HepG2 (cell line): ENCODE data around the gene ANP32A. TPM values are rescaled to one million over a fixed set of nuclear protein-coding genes. Genes with fewer than 3 reads are reported as not detected.

Source experiments
- ATAC-seq: fragments of 200-7000 bp; cut with Tn5 transposase; 3 replicates; pipeline ENCODE4 v1.9.1; 2020; ENCODE audit warnings: mild to moderate bottlenecking, moderate library complexity
- BruUV-seq: library from RNA; stranded (reverse); fragments of 400-500 nt; replicated peaks from 2 replicates; lab custom pipeline; 2021; lab: Mats Ljungman, UMichigan
- CTCF ChIA-PET: fragments of 300-600 bp; formaldehyde crosslinking; extraction: SDS; loops from one replicate; lab custom pipeline; 2021; ENCODE audit warnings: low total read pairs, inconsistent platforms, low intra/inter-chr PET ratio; lab: Yijun Ruan, JAX
- POLR2A ChIA-PET: fragments of 350-600 bp; sonication (Branson Sonifier 250); formaldehyde crosslinking; loops from one replicate; lab custom pipeline; 2020; ENCODE audit warnings: antibody characterized with exemption, inconsistent platforms; lab: Yijun Ruan, JAX
- DNase-seq: peaks from one replicate; pipeline ENCODE4 v3.0.0-alpha.2; 2015; ENCODE audit warnings: low spot score
- FAIRE-seq: peaks from 3 replicates; lab custom pipeline; 2011; peaks lifted over from hg19 to GRCh38; lab: Jason Lieb, UNC
- H2AFZ ChIP-seq: one replicate; pipeline ENCODE4 v1.6.1; 2011; ENCODE audit warnings: low read length, inconsistent platforms
- H3K27ac ChIP-seq: fragments of 300-600 bp; 3 replicates; pipeline ENCODE4 v1.8.0; 2011; ENCODE audit warnings: mixed run types, mild to moderate bottlenecking, mixed read lengths, low read length, inconsistent platforms; ENCODE audit not compliant: insufficient read depth; ENCODE audit errors: extremely low read length
- H3K27me3 ChIP-seq, 2 experiments: fragments of 200-600 bp in 1 of 2; 2 replicates in 1 of 2; 3 replicates in 1 of 2; pipeline versions ENCODE4 v1.6.0 to v1.8.0; 2011; ENCODE audit warnings: low read length in 2 of 2, mild to moderate bottlenecking in 2 of 2, moderate library complexity in 2 of 2, inconsistent platforms in 1 of 2; ENCODE audit not compliant: insufficient read depth in 2 of 2, control insufficient read depth in 1 of 2
- H3K36me3 ChIP-seq, 2 experiments: fragments of 200-600 bp in 1 of 2; replicated peaks in 1 of 2; 2 replicates in 1 of 2; 3 replicates in 1 of 2; pipeline versions ENCODE4 v1.5.1 to v1.8.0; 2011; ENCODE audit warnings: low read length in 2 of 2, inconsistent platforms in 1 of 2; ENCODE audit not compliant: insufficient read depth in 2 of 2, control insufficient read depth in 1 of 2
- H3K4me1 ChIP-seq: 2 replicates; pipeline ENCODE4 v1.5.1; 2012; ENCODE audit warnings: low read length, inconsistent platforms; ENCODE audit not compliant: insufficient read depth
- H3K4me2 ChIP-seq: 2 replicates; pipeline ENCODE4 v1.6.0; 2011; ENCODE audit warnings: low read depth, low read length, inconsistent platforms
- H3K4me3 ChIP-seq, 3 experiments: fragments of 200-600 bp in 1 of 3; sonication (generic), shearing (Covaris generic) in 1 of 3; replicated peaks in 1 of 3; 2 replicates each; pipeline ENCODE4 v1.5.1; 2011 to 2016; ENCODE audit warnings: low read length in 3 of 3, inconsistent platforms in 2 of 3, low read depth in 2 of 3, mild to moderate bottlenecking in 2 of 3, control low read depth in 1 of 3, mixed read lengths in 1 of 3; ENCODE audit not compliant: insufficient read depth in 1 of 3
- H3K79me2 ChIP-seq: one replicate; pipeline ENCODE4 v1.6.1; 2011; ENCODE audit warnings: low read length, inconsistent platforms; ENCODE audit not compliant: insufficient read depth
- H3K9ac ChIP-seq: 2 replicates; pipeline ENCODE4 v1.6.0; 2011; ENCODE audit warnings: mild to moderate bottlenecking, low read depth, low read length, inconsistent platforms; ENCODE audit not compliant: insufficient read depth
- H3K9me3 ChIP-seq: 2 replicates; pipeline ENCODE4 v1.5.1; 2012; ENCODE audit warnings: mild to moderate bottlenecking, low read length
- H4K20me1 ChIP-seq: 2 replicates; pipeline ENCODE4 v1.6.0; 2011; ENCODE audit warnings: inconsistent platforms, mild to moderate bottlenecking, low read length, moderate library complexity; ENCODE audit not compliant: insufficient read depth
- CEBPG ChIP-seq: IDR thresholded peaks from 2 replicates; pipeline ENCODE4 v1.6.1; 2016
- ELF1 ChIP-seq: sonication (generic); formaldehyde crosslinking; IDR thresholded peaks from 2 replicates; pipeline ENCODE4 v1.4.0; 2020; ENCODE audit warnings: missing genetic modification reagents
- HIVEP1 ChIP-seq: sonication (generic); formaldehyde crosslinking; IDR thresholded peaks from 2 replicates; pipeline ENCODE4 v1.4.0; 2020; ENCODE audit warnings: mild to moderate bottlenecking, missing genetic modification reagents
- HNRNPK ChIP-seq: fragments of 200-400 bp; formaldehyde crosslinking; IDR thresholded peaks from 2 replicates; pipeline ENCODE4 v1.6.1; 2018; ENCODE audit warnings: low read length, low read depth, moderate library complexity, mild to moderate bottlenecking; ENCODE audit not compliant: poor library complexity, severe bottlenecking
- PHF8 ChIP-seq: sonication (generic); formaldehyde crosslinking; IDR thresholded peaks from 2 replicates; pipeline ENCODE4 v1.5.0; 2020; ENCODE audit warnings: missing genetic modification reagents
- THAP7 ChIP-seq: sonication (generic); formaldehyde crosslinking; IDR thresholded peaks from 2 replicates; pipeline ENCODE4 v1.8.1; 2023; ENCODE audit warnings: mild to moderate bottlenecking, missing genetic modification reagents
- WGBS: methylation state at CpG from one replicate; pipeline ENCODE4 v1.1.6; 2017; ENCODE audit warnings: low lambda C conversion rate; 5-methylcytosine and 5-hydroxymethylcytosine counted together
- in situ Hi-C: cut with HindIII; loops from 2 replicates; pipeline ENCODE4 v1.10.0; 2017; ENCODE audit warnings: low pct_unique_long_range_greater_than_20kb; ENCODE audit not compliant: extremely low pct_ligation_motif_present
- intact Hi-C: fragments of 100-400 bp; cut with micrococcal nuclease; formaldehyde crosslinking; loops from one replicate; pipeline ENCODE4 v1.10.0; 2022; ENCODE audit not compliant: unreplicated experiment
- polyA plus RNA-seq, 8 experiments: library from polyadenylated mRNA; depleted of rRNA in 3 of 8; stranded (reverse) in 7 of 8; unstranded in 1 of 8; fragments of >200 nt; fragmentation: Illumina TruSeq in 4 of 8; extraction: Trizol in 4 of 8; gene quantifications; 2 replicates each; pipeline versions ENCODE4 v1.2.1 to v1.2.3, GENCODE V29; 2011 to 2016; ENCODE audit warnings: low read depth in 4 of 8, missing spikeins in 1 of 8, mixed read lengths in 1 of 8; ENCODE audit not compliant: insufficient read depth in 1 of 8
- total RNA-seq, 5 experiments: library from RNA; depleted of rRNA; stranded (reverse); fragments of >200 nt; fragmentation: Illumina TruSeq; extraction: Trizol; gene quantifications; 2 replicates each; pipeline ENCODE4 v1.2.3, GENCODE V29; 2016; ENCODE audit warnings: low read depth in 1 of 5

Gene ANP32A
- total and polyA plus RNA-seq, 2 of the 13 experiments (the other 11 are each of a cell fraction or from before 2014, with no cell fraction given), result 60.6 to 206 TPM

- WGBS, result 70% methylated on average over 4 of the region's 4 CpGs
- Histone ChIP-seq H3K4me1 (peaks cover 28% of the 10 kb centered on the region), H3K79me2 (peaks cover 94% of the 10 kb centered on the region), H3K4me3 (no peak overlapping the region), H2AFZ (no peak overlapping the region), H3K9ac (no peak overlapping the region), H3K4me2 (no peak overlapping the region), H3K27me3 (no peaks in the 10 kb centered on the region), H4K20me1 (peaks cover 89% of the 10 kb centered on the region), H3K27ac (no peak overlapping the region), H3K9me3 (no peaks in the 10 kb centered on the region)
- in situ Hi-C loops (loop anchor here (25.0 kb wide), 1 partner anchor 661 kb away; the partner anchor contains the start of gene RPLP1), intact Hi-C loops (loop anchor here (2.0 kb wide), 1 partner anchor 27 kb away; no protein-coding TSS in a partner anchor)
- DNase-seq, result no peak
- ATAC-seq, result no peak
- FAIRE-seq, result no peak
- ChIA-PET CTCF (no interaction called here), POLR2A (no interaction called here)
- BruUV-seq, result no TSS peak
- TF ChIP-seq HNRNPK (no peak), ELF1 (CRISPR knock-in tag) (no peak), PHF8 (no peak)
- TF ChIP-seq, all 625 proteins: peak for 0
- peaks cover 7 to 36% of the 10 kb centered on the region in 2 experiments for H3K36me3 ChIP-seq
These were observed 19.0 kb downstream of the ANP32A start for GRCh38 chr15:68801572-68802148.

- ATAC-seq (no peak), DNase-seq (no peak), FAIRE-seq (no peak)
- no peaks in the 10 kb centered on the region for H3K9me3 ChIP-seq
- no peak overlapping the region for H3K27ac ChIP-seq
- peaks cover 6 to 42% of the 10 kb centered on the region in 2 experiments for H3K36me3 ChIP-seq
- H3K27me3 ChIP-seq, result no peaks in the 10 kb centered on the region
- H3K4me2 ChIP-seq, result no peak overlapping the region
- no TSS peak for BruUV-seq
- H4K20me1 ChIP-seq, result peaks cover 88% of the 10 kb centered on the region
- H2AFZ ChIP-seq, result no peak overlapping the region
- 97% methylated on average over 1 of the region's 1 CpG for WGBS
- H3K9ac ChIP-seq, result no peak overlapping the region
- in situ Hi-C loops (loop anchor here (25.0 kb wide), 1 partner anchor 661 kb away; the partner anchor contains the start of gene RPLP1), intact Hi-C loops (no loop called here)
- H3K4me1 ChIP-seq, result peaks cover 36% of the 10 kb centered on the region
- TF ChIP-seq HIVEP1 (CRISPR knock-in tag) (no peak), CEBPG (CRISPR knock-in tag) (no peak), THAP7 (CRISPR knock-in tag) (no peak)
- CTCF ChIA-PET, result no interaction called here
- no peak overlapping the region for H3K4me3 ChIP-seq
- H3K79me2 ChIP-seq, result peaks cover 94% of the 10 kb centered on the region
- POLR2A ChIA-PET, result no interaction called here
These were observed 19.8 kb downstream of the ANP32A start for GRCh38 chr15:68800875-68801274.
